Activated T-cell treated with anti-CD3 and anti-CD28 coated beads, Interleukin-2, amount 50 U/mL, for 4 hours (primary cell): ENCODE results near the gene THEM4. TPM values are rescaled to one million over a fixed set of nuclear protein-coding genes. Genes with fewer than 3 reads are reported as not detected.
A peak's percentile ranks its signal among the peaks of the same experiment; 100 is the strongest.
"Not testable (repeated sequence)": the region's sequence is repeated elsewhere in the genome, so short reads cannot be mapped to it uniquely, and the experiment has no call there.

ENCODE experiments used
- ATAC-seq, 2 donors: fragments of 200-7000 bp; cut with Tn5 transposase; one replicate each; pipeline ENCODE4 v1.10.0; 2021
- DNase-seq: peaks from one replicate; pipeline ENCODE4 v3.0.0-alpha.2; 2020
- H3K27me3 Mint-ChIP-seq: one replicate; pipeline ENCODE4 v1.8.0; 2021; ENCODE audit warnings: low read depth, mixed read lengths
- H3K36me3 Mint-ChIP-seq: one replicate; pipeline ENCODE4 v1.8.0; 2022; ENCODE audit warnings: mixed read lengths; ENCODE audit not compliant: insufficient read depth
- H3K4me1 Mint-ChIP-seq: one replicate; pipeline ENCODE4 v1.8.0; 2021; ENCODE audit warnings: low read depth, mixed read lengths
- H3K4me3 Mint-ChIP-seq: one replicate; pipeline ENCODE4 v1.8.0; 2021; ENCODE audit warnings: mild to moderate bottlenecking, moderate library complexity, mixed read lengths
- H3K9me3 Mint-ChIP-seq: one replicate; pipeline ENCODE4 v1.8.0; 2021; ENCODE audit warnings: mixed read lengths
- total RNA-seq, 3 donors: library from RNA; stranded (reverse); gene quantifications; one replicate each; pipeline ENCODE4 v1.2.1, GENCODE V29; 2021

The THEM4 gene
- total RNA-seq, 3 donors from 2014 or later = 23.2 to 29.1 (median 24.6) TPM

- H3K36me3 Mint-ChIP-seq = no peaks in the 10 kb centered on the region
- no peak for DNase-seq
Measured at GRCh38 chr1:151915061-151915686, 5.9 kb upstream of the THEM4 start.

GRCh38 chr1:151914076-151914475 is 4.8 kb upstream of the THEM4 start:
- Mint-ChIP-seq H3K4me1 (peaks cover 4% of the 10 kb centered on the region), H3K4me3 (no peak overlapping the region), H3K36me3 (no peaks in the 10 kb centered on the region), H3K9me3 (no peaks in the 10 kb centered on the region), H3K27me3 (no peaks in the 10 kb centered on the region)
- DNase-seq = no peak
- no peak for ATAC-seq

More at GRCh38 chr1:151915061-151915686, 5.9 kb upstream of the THEM4 start:
- Mint-ChIP-seq H3K27me3 (no peaks in the 10 kb centered on the region), H3K4me1 (peaks cover 3% of the 10 kb centered on the region), H3K4me3 (no peak overlapping the region), H3K9me3 (no peaks in the 10 kb centered on the region)
- no peak for ATAC-seq

- ATAC-seq = no peak
- H3K4me3 Mint-ChIP-seq = no peak overlapping the region
- no peaks in the 10 kb centered on the region for H3K9me3 Mint-ChIP-seq
- DNase-seq = no peak
- peaks cover 12% of the 10 kb centered on the region for H3K4me1 Mint-ChIP-seq
- no peaks in the 10 kb centered on the region for H3K27me3 Mint-ChIP-seq
- peaks cover 4% of the 10 kb centered on the region for H3K36me3 Mint-ChIP-seq
Measured at GRCh38 chr1:151912973-151913372, 3.7 kb upstream of the THEM4 start.

GRCh38 chr1:151908228-151908691 is 1.1 kb downstream of the THEM4 start:
- no peaks in the 10 kb centered on the region for H3K27me3 Mint-ChIP-seq
- peaks cover 27% of the 10 kb centered on the region for H3K36me3 Mint-ChIP-seq
- H3K9me3 Mint-ChIP-seq = no peaks in the 10 kb centered on the region
- ATAC-seq (no peak), DNase-seq (no peak)
- H3K4me1 Mint-ChIP-seq = peaks cover 50% of the 10 kb centered on the region
- H3K4me3 Mint-ChIP-seq = peak overlapping the region; percentile 91

GRCh38 chr1:151907363-151908139 is 1.8 kb downstream of the THEM4 start:
- DNase-seq = no peak
- H3K9me3 Mint-ChIP-seq = no peaks in the 10 kb centered on the region
- no peak for ATAC-seq
- peaks cover 50% of the 10 kb centered on the region for H3K4me1 Mint-ChIP-seq
- H3K4me3 Mint-ChIP-seq = no peak overlapping the region
- H3K27me3 Mint-ChIP-seq = no peaks in the 10 kb centered on the region
- peaks cover 27% of the 10 kb centered on the region for H3K36me3 Mint-ChIP-seq

- Mint-ChIP-seq H3K4me1 (peaks cover 57% of the 10 kb centered on the region), H3K36me3 (peaks cover 32% of the 10 kb centered on the region)
- DNase-seq, ATAC-seq, H3K9me3 Mint-ChIP-seq, H3K27me3 Mint-ChIP-seq, H3K4me3 Mint-ChIP-seq: not testable (repeated sequence)
Measured at GRCh38 chr1:151906324-151906645, 3.0 kb downstream of the THEM4 start.

- H3K36me3 Mint-ChIP-seq = peaks cover 36% of the 10 kb centered on the region
- not testable (repeated sequence) for H3K27me3 Mint-ChIP-seq, H3K9me3 Mint-ChIP-seq
- peaks cover 60% of the 10 kb centered on the region for H3K4me1 Mint-ChIP-seq
- DNase-seq (peak; percentile 7), ATAC-seq (peak; percentile 9 to 16)
- peak overlapping the region; percentile 66 for H3K4me3 Mint-ChIP-seq
Measured at GRCh38 chr1:151905443-151906323, 3.6 kb downstream of the THEM4 start.

GRCh38 chr1:151905070-151905442 is 4.3 kb downstream of the THEM4 start:
- Mint-ChIP-seq H3K4me3 (peak overlapping the region; percentile 66), H3K4me1 (peaks cover 65% of the 10 kb centered on the region), H3K9me3 (peaks cover 10% of the 10 kb centered on the region), H3K27me3 (no peaks in the 10 kb centered on the region), H3K36me3 (peaks cover 40% of the 10 kb centered on the region)
- peak; percentile 50 for DNase-seq
- peak; percentile 47 to 49 for ATAC-seq

GRCh38 chr1:151902858-151903257 is 6.5 kb downstream of the THEM4 start:
- H3K4me3 Mint-ChIP-seq = no peak overlapping the region

GRCh38 chr1:151900804-151901203 is 8.5 kb downstream of the THEM4 start:
- not testable (repeated sequence) for H3K4me3 Mint-ChIP-seq, H3K27me3 Mint-ChIP-seq, DNase-seq, ATAC-seq
- peaks cover 16% of the 10 kb centered on the region for H3K9me3 Mint-ChIP-seq
- H3K36me3 Mint-ChIP-seq = peaks cover 36% of the 10 kb centered on the region
- H3K4me1 Mint-ChIP-seq = peaks cover 78% of the 10 kb centered on the region

More at GRCh38 chr1:151902858-151903257, 6.5 kb downstream of the THEM4 start:
- Mint-ChIP-seq H3K9me3 (peaks cover 16% of the 10 kb centered on the region), H3K27me3 (no peaks in the 10 kb centered on the region), H3K36me3 (peaks cover 43% of the 10 kb centered on the region), H3K4me1 (peaks cover 73% of the 10 kb centered on the region)
- DNase-seq (no peak), ATAC-seq (no peak)

GRCh38 chr1:151898519-151898991 is 10.8 kb downstream of the THEM4 start:
- Mint-ChIP-seq H3K4me1 (peaks cover 67% of the 10 kb centered on the region), H3K9me3 (peaks cover 16% of the 10 kb centered on the region)

GRCh38 chr1:151897991-151898431 is 11.3 kb downstream of the THEM4 start:
- H3K27me3 Mint-ChIP-seq = no peaks in the 10 kb centered on the region
- ATAC-seq (peak; percentile 14 to 23), DNase-seq (no peak)
- peaks cover 44% of the 10 kb centered on the region for H3K36me3 Mint-ChIP-seq
- peak overlapping the region; percentile 55 for H3K4me3 Mint-ChIP-seq
- H3K4me1 Mint-ChIP-seq = peaks cover 69% of the 10 kb centered on the region
- peaks cover 16% of the 10 kb centered on the region for H3K9me3 Mint-ChIP-seq

More at GRCh38 chr1:151898519-151898991, 10.8 kb downstream of the THEM4 start:
- peak; percentile 39 for DNase-seq
- ATAC-seq = peak; percentile 46 to 74
- Mint-ChIP-seq H3K36me3 (peaks cover 39% of the 10 kb centered on the region), H3K27me3 (no peaks in the 10 kb centered on the region), H3K4me3 (peak overlapping the region; percentile 55)

- no peak for ATAC-seq
- Mint-ChIP-seq H3K4me1 (peaks cover 68% of the 10 kb centered on the region), H3K9me3 (no peaks in the 10 kb centered on the region), H3K36me3 (peaks cover 53% of the 10 kb centered on the region), H3K27me3 (no peaks in the 10 kb centered on the region), H3K4me3 (no peak overlapping the region)
- DNase-seq = no peak
Measured at GRCh38 chr1:151893176-151893924, 16.0 kb downstream of the THEM4 start.
